ENCODE measurements around the gene AKAP6.

AKAP6 gene

GRCh38 chr14:32682214-32682613 is 353.1 kb downstream of the AKAP6 start:
- DNase-seq: no peak

- no peak for DNase-seq
Observed at GRCh38 chr14:32683679-32684078, 354.6 kb downstream of the AKAP6 start.

- DNase-seq: no peak
Observed at GRCh38 chr14:32688941-32689340, 359.8 kb downstream of the AKAP6 start.

- DNase-seq: no peak
Observed at GRCh38 chr14:32692441-32692840, 363.3 kb downstream of the AKAP6 start.

- DNase-seq: peak; percentile 23
Observed at GRCh38 chr14:32693114-32693513, 364.0 kb downstream of the AKAP6 start.

GRCh38 chr14:32694795-32695449 is 365.8 kb downstream of the AKAP6 start:
- peak; percentile 72 for DNase-seq

- DNase-seq: no peak
Observed at GRCh38 chr14:32696325-32697091, 367.4 kb downstream of the AKAP6 start.

GRCh38 chr14:32697114-32697513 is 368.0 kb downstream of the AKAP6 start:
- no peak for DNase-seq

- no peak for DNase-seq
Observed at GRCh38 chr14:32697704-32698103, 368.6 kb downstream of the AKAP6 start.

GRCh38 chr14:32698831-32699230 is 369.7 kb downstream of the AKAP6 start:
- no peak for DNase-seq

- DNase-seq: no peak
Observed at GRCh38 chr14:32701475-32701874, 372.4 kb downstream of the AKAP6 start.

- DNase-seq: no peak
Observed at GRCh38 chr14:32702088-32702487, 373.0 kb downstream of the AKAP6 start.

GRCh38 chr14:32702562-32702961 is 373.5 kb downstream of the AKAP6 start:
- DNase-seq: no peak

- DNase-seq: no peak
Observed at GRCh38 chr14:32703183-32703621, 374.1 kb downstream of the AKAP6 start.

- DNase-seq: no peak
Observed at GRCh38 chr14:32706721-32707519, 377.8 kb downstream of the AKAP6 start.

- DNase-seq: no peak
Observed at GRCh38 chr14:32707742-32708500, 378.8 kb downstream of the AKAP6 start.

GRCh38 chr14:32709027-32709426 is 379.9 kb downstream of the AKAP6 start:
- no peak for DNase-seq

- no peak for DNase-seq
Observed at GRCh38 chr14:32710231-32710671, 381.2 kb downstream of the AKAP6 start.

- peak; percentile 77 for DNase-seq
Observed at GRCh38 chr14:32710731-32711680, 381.9 kb downstream of the AKAP6 start.

GRCh38 chr14:32713856-32714255 is 384.8 kb downstream of the AKAP6 start:
- DNase-seq: no peak

- DNase-seq: no peak
Observed at GRCh38 chr14:32719601-32720000, 390.5 kb downstream of the AKAP6 start.

- DNase-seq: no peak
Observed at GRCh38 chr14:32720927-32721326, 391.8 kb downstream of the AKAP6 start.
